Breast epithelium (tissue), 3 donors: ENCODE results near the gene PTPN1.

ENCODE experiments used
- POLR2A ChIP-seq: fragments of 450-650 bp; IDR thresholded peaks from one replicate; pipeline ENCODE4 v1.6.1; 2016; ENCODE audit warnings: antibody characterized with exemption, mild to moderate bottlenecking, moderate library complexity
- POLR2AphosphoS5 ChIP-seq, 3 donors: sonication (generic); formaldehyde crosslinking; IDR thresholded peaks; one replicate each; pipeline ENCODE4 v1.6.1; 2017; ENCODE audit warnings: antibody characterized with exemption in 3 of 3
- TF ChIP-seq, protein P1 (sequence below), 3 donors: fragments of 450-650 bp; IDR thresholded peaks; one replicate each; pipeline ENCODE4 v1.5.1; 2016 to 2017; ENCODE audit warnings: antibody characterized with exemption in 3 of 3, mild to moderate bottlenecking in 3 of 3, moderate library complexity in 3 of 3

DNA sequence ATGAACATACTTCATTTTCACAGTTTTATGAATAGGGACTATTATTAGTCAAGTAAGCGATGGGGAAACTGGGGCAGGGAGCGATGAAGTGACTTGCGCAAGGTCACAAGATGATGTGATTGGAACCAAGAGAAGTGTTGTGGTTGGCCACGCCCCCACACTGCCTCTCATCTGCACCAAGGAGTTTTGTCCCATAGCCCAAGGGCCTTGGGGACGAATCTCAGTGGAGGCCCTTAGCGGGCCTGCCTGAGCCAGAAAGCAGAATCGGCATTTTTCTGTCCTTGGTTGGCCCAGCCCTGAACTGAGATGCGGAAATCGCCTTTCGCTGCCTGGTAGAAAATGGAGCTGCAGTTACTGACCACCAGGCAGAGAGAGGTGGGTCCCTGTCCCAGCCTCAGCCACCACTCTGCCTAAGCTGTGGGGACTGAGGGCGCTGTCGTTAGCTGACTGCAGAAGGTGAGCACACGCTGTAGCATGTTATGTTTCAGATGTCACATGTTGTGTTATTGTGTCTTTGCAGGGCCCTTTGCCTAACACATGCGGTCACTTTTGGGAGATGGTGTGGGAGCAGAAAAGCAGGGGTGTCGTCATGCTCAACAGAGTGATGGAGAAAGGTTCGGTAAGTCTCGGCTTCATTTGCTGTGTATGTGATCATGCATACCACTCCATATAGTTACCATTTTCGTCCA is 57.8 kb downstream of the PTPN1 start:
- TF ChIP-seq POLR2A (no peak), POLR2AphosphoS5 (IDR thresholded peaks at IDR 0.05) (no peak)
- TF ChIP-seq, protein P1, sequence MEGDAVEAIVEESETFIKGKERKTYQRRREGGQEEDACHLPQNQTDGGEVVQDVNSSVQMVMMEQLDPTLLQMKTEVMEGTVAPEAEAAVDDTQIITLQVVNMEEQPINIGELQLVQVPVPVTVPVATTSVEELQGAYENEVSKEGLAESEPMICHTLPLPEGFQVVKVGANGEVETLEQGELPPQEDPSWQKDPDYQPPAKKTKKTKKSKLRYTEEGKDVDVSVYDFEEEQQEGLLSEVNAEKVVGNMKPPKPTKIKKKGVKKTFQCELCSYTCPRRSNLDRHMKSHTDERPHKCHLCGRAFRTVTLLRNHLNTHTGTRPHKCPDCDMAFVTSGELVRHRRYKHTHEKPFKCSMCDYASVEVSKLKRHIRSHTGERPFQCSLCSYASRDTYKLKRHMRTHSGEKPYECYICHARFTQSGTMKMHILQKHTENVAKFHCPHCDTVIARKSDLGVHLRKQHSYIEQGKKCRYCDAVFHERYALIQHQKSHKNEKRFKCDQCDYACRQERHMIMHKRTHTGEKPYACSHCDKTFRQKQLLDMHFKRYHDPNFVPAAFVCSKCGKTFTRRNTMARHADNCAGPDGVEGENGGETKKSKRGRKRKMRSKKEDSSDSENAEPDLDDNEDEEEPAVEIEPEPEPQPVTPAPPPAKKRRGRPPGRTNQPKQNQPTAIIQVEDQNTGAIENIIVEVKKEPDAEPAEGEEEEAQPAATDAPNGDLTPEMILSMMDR (IDR thresholded peaks at IDR 0.05): no peak
